AG08395 (cell line): Measurements from ENCODE around the gene TRAF4.
"Not testable (repeated sequence)": the region's sequence is repeated elsewhere in the genome, so short reads cannot be mapped to it uniquely, and the experiment has no call there.

ENCODE experiments used
- DNase-seq: peaks from one replicate; pipeline ENCODE4 v3.0.0; 2012; ENCODE audit warnings: mixed read lengths, low spot score

TRAF4 gene

DNA sequence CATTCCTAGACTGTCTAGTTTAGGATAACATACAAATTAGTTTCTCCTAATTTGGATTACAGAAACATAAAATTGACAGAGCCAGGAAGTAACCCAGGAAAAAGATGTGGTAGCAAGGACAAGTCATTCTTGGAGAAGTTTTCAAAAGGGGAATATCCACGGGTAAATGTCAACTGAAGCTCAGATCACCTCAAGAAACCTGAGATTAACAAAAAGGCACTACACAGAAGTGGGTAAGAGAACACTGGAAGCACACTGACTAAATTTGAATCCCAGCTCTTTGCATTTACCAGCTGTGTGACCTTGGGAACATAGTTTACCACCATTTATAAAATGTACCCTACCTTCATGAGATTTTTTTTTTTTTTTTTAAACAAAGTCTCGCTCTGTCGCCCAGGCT, 39.4 kb downstream of the TRAF4 start:
- DNase-seq, result no peak

DNA sequence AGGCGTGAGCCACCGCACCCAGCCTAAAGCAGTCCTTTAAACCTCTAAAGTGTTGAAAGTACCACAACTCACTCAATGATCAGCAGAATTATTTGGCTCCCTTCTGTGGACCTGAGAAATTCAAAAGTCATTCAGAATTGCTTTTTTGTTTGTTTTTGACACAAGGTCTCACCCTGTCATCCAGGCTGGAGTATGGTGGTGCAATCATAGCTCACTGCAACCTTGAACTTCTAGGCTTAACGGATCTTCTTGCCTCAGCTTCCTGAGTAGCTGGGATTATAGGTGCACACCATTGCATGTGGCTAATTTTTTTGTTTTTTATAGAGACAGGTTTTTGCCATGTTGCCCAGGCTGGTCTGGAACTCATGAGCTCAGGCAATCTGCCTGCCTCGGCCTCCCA, 44.3 kb downstream of the TRAF4 start:
- DNase-seq, result no peak

DNA sequence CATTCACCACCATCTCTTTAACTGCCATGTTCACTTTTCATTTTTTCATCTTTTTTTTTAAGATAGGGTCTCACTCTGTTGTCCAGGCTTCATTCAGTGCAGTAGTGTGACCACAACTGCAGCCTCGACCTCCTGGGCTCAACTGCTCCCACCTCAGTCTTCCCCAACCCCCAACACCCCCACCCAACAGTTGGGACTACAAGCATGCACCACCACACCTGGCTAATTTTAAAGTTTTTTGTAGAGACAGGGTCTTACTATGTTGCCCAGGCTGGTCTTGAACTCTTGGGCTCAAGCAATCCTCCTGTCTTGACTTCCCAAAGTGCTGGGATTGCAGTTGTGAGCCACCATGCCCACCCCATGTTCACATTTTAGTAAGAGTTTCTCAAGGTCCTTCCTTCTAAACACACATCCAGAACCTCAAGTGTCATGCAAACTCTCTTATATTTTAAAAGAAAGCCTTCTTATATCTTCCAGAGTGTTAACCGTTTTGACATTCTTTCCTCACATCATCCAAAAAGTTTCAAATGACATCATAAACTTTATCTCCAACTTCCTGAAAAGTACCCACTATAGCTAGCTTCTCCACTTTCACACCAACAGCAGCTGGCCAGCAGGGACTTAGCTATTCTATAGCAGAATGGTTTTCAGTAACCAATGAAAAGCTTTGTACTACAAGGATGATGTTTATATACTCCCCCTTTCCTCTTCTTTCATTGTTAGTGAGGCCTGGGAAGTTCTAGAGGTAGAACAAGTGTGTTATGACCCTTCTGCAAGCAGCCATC, 49.3 kb downstream of the TRAF4 start:
- DNase-seq, result no peak

DNA sequence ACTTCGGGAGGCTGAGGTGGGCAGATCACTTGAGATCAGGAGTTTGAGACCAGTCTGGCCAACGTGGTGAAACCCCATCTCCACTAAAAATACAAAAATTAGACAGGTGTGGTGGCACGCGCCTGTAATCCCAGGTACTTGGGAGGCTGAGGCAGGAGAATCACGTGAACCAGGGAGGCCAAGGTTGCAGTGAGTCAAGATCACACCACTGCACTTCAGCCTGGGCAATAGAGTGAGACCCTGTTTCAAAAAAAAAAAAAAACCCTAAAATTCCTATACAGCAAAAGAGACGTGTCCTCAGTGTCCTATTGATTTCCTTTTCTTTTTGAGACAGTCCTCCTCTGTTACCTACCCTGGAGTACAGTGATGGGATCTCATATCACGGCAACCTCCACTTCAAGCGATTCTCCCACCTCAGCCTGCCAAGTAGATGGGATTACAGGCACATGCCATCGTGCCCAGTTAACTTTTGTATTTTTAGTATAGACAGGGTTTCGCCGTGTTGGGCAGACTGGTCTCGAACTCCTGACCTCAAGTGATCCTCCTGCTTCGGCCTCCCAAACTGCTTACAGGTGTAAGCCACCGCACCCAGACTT, 51.1 kb downstream of the TRAF4 start:
- not testable (repeated sequence) for DNase-seq

DNA sequence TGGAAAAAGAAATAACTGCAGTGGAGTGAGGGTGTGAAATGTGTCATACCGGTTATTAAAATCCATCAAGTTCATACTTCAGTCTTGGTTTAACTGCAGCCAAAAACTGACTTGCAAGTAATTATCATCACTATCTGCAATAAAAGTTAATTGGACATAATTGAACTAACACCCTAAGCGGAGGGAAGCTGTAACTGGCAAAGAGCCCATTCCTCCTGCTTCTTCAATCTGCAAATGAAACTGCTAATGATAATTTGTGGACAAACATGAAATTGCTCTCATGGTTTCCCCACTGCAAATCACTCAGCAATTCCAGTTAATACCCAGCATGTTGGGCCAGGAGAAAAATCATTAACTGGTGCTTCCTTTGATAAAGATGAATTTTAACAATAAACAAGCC, 52.3 kb downstream of the TRAF4 start:
- no peak for DNase-seq
